Measurements from ENCODE around the gene ICAM1. TPM values are rescaled to one million over a fixed set of nuclear protein-coding genes. Genes with fewer than 3 reads are reported as not detected.

The ICAM1 gene
- total RNA-seq, 2 donors from 2014 or later, result 8.9 to 25.1 TPM

GRCh38 chr19:10290876-10291553 lies 20.1 kb downstream of the ICAM1 start:
- 2% methylated on average over 30 of the region's 57 CpGs for WGBS
- H3K4me1 ChIP-seq (replicated peaks), result peaks cover 5% of the 10 kb centered on the region
- intact Hi-C loops (cut with DNase I), result no loop called here

DNA sequence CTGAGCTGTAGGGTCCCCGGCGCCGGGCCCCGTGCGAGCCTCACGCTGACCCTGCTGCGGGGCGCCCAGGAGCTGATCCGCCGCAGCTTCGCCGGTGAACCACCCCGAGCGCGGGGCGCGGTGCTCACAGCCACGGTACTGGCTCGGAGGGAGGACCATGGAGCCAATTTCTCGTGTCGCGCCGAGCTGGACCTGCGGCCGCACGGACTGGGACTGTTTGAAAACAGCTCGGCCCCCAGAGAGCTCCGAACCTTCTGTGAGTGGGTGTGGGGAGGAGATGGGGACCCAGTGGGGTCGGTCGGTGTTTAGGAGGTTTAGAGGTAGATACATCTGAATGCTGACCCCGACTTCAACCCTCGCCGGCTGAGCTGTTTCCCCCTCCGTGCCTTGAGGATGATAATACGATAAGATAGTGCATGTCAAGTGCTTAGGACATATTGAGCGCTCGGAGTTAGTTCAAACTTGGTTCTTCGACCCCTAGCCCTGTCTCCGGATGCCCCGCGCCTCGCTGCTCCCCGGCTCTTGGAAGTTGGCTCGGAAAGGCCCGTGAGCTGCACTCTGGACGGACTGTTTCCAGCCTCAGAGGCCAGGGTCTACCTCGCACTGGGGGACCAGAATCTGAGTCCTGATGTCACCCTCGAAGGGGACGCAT lies 20.8 kb downstream of the ICAM1 start:
- WGBS, result 3% methylated on average over 49 of the region's 49 CpGs

More at GRCh38 chr19:10290876-10291553, 20.1 kb downstream of the ICAM1 start:
- TF ChIP-seq POLR2A (IDR thresholded peaks at IDR 0.05) (no peak), POLR2AphosphoS5 (IDR thresholded peaks at IDR 0.05) (no peak)
- TF ChIP-seq, protein P1, sequence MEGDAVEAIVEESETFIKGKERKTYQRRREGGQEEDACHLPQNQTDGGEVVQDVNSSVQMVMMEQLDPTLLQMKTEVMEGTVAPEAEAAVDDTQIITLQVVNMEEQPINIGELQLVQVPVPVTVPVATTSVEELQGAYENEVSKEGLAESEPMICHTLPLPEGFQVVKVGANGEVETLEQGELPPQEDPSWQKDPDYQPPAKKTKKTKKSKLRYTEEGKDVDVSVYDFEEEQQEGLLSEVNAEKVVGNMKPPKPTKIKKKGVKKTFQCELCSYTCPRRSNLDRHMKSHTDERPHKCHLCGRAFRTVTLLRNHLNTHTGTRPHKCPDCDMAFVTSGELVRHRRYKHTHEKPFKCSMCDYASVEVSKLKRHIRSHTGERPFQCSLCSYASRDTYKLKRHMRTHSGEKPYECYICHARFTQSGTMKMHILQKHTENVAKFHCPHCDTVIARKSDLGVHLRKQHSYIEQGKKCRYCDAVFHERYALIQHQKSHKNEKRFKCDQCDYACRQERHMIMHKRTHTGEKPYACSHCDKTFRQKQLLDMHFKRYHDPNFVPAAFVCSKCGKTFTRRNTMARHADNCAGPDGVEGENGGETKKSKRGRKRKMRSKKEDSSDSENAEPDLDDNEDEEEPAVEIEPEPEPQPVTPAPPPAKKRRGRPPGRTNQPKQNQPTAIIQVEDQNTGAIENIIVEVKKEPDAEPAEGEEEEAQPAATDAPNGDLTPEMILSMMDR (IDR thresholded peaks at IDR 0.05), result no peak
- Histone ChIP-seq H3K27ac (no peak overlapping the region), H3K36me3 (no peaks in the 10 kb centered on the region), H3K27me3 (replicated peaks; ENCODE audit: insufficient read depth) (peaks cover 61% of the 10 kb centered on the region), H3K4me3 (peak overlapping the region; percentile 10 to 23), H3K9me3 (no peaks in the 10 kb centered on the region)
- DNase-seq (ENCODE audit: low spot score), result no peak

DNA sequence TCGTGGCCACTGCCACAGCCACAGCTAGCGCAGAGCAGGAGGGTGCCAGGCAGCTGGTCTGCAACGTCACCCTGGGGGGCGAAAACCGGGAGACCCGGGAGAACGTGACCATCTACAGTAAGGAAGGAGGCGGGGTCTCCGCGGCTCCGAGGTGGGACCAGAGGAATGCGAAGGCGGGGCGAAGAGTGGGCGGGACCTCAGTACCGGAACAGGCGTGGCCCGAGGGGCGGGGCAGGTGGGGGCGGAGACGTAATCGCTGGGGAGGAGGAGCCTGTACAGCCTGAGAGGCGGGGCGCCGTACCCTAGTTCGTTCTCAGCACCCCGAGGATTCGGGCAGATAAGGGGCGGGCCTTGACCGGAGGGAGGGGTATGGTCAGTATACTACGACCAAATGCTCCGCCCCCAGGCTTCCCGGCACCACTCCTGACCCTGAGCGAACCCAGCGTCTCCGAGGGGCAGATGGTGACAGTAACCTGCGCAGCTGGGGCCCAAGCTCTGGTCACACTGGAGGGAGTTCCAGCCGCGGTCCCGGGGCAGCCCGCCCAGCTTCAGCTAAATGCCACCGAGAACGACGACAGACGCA lies 21.4 kb downstream of the ICAM1 start:
- intact Hi-C loops (cut with DNase I), result no loop called here
- Histone ChIP-seq H3K27me3 (replicated peaks; ENCODE audit: insufficient read depth) (peaks cover 57% of the 10 kb centered on the region), H3K4me1 (replicated peaks) (peaks cover 5% of the 10 kb centered on the region), H3K36me3 (no peaks in the 10 kb centered on the region), H3K4me3 (peak overlapping the region; percentile 10 to 23), H3K27ac (no peak overlapping the region), H3K9me3 (no peaks in the 10 kb centered on the region)
- WGBS, result 1% methylated on average over 45 of the region's 45 CpGs
- DNase-seq (ENCODE audit: low spot score), result peak; percentile 58
- no peak for TF ChIP-seq POLR2AphosphoS5 (IDR thresholded peaks at IDR 0.05)
- TF ChIP-seq, protein P1 (IDR thresholded peaks at IDR 0.05), result no peak
- TF ChIP-seq POLR2A (IDR thresholded peaks at IDR 0.05), result no peak

More for the DNA sequence above, 20.8 kb downstream of the ICAM1 start:
- Histone ChIP-seq H3K27me3 (replicated peaks; ENCODE audit: insufficient read depth) (peaks cover 61% of the 10 kb centered on the region), H3K9me3 (no peaks in the 10 kb centered on the region), H3K4me1 (replicated peaks) (peaks cover 5% of the 10 kb centered on the region), H3K36me3 (no peaks in the 10 kb centered on the region), H3K27ac (no peak overlapping the region), H3K4me3 (peak overlapping the region; percentile 10 to 23)
- no peak for TF ChIP-seq POLR2A (IDR thresholded peaks at IDR 0.05)
- intact Hi-C loops (cut with DNase I), result no loop called here
- DNase-seq (ENCODE audit: low spot score), result no peak

DNA sequence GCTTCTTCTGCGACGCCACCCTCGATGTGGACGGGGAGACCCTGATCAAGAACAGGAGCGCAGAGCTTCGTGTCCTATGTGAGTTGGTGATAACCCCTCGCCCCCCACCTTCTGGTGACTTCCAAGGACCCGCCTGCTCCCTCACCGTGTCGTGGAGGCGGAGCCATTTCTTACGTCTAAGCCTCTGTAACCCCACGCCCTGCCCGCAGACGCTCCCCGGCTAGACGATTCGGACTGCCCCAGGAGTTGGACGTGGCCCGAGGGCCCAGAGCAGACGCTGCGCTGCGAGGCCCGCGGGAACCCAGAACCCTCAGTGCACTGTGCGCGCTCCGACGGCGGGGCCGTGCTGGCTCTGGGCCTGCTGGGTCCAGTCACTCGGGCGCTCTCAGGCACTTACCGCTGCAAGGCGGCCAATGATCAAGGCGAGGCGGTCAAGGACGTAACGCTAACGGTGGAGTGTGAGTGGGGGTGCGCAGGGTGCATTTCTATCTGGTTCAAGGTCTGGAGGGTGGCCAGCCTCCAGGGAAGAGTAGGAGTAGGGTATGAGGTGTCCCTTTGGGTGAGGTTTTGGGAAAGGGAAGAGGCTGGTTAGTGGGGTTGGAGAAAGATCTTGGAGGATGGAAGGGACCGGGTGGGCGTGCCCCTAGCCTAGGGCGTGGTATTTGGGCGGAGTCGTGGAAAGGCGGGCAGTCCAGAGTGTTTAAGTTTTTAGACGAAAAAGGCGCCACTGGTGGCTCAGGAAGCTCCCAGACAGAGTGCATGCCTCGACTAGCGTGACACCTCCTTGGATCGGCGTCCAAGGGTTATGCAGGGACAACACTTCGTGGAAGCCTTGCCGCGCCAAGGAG lies 22.1 kb downstream of the ICAM1 start:
- Histone ChIP-seq H3K4me3 (peak overlapping the region; percentile 10 to 17), H3K27me3 (replicated peaks; ENCODE audit: insufficient read depth) (peaks cover 56% of the 10 kb centered on the region), H3K36me3 (no peaks in the 10 kb centered on the region), H3K9me3 (no peaks in the 10 kb centered on the region), H3K4me1 (replicated peaks) (peaks cover 5% of the 10 kb centered on the region), H3K27ac (no peak overlapping the region)
- intact Hi-C loops (cut with DNase I), result no loop called here
- WGBS, result 9% methylated on average over 56 of the region's 56 CpGs
- no peak for TF ChIP-seq POLR2AphosphoS5 (IDR thresholded peaks at IDR 0.05)
- TF ChIP-seq, protein P1 (IDR thresholded peaks at IDR 0.05), result no peak
- TF ChIP-seq POLR2A (IDR thresholded peaks at IDR 0.05), result no peak
- DNase-seq (ENCODE audit: low spot score), result no peak

Data from prostate gland (tissue), 2 donors.